Fibroblast of pulmonary artery (primary cell): ENCODE results near the gene BEND7.
"Not testable (repeated sequence)": the region's sequence is repeated elsewhere in the genome, so short reads cannot be mapped to it uniquely, and the experiment has no call there.

Experiments used
- DNase-seq: peaks from one replicate; pipeline ENCODE4 v3.0.0-alpha.2; 2010; ENCODE audit warnings: low read depth
- H3K4me3 ChIP-seq: replicated peaks from 2 replicates; pipeline ENCODE4 v1.5.1; 2011; ENCODE audit warnings: low read depth, mild to moderate bottlenecking, control low read depth, low read length, moderate library complexity
- TF ChIP-seq, protein P1 (sequence below): IDR thresholded peaks from 2 replicates; pipeline ENCODE4 v1.5.1; 2011; ENCODE audit warnings: mild to moderate bottlenecking, control low read depth, low read length, inconsistent platforms; ENCODE audit errors: missing control alignments

BEND7 gene

DNA sequence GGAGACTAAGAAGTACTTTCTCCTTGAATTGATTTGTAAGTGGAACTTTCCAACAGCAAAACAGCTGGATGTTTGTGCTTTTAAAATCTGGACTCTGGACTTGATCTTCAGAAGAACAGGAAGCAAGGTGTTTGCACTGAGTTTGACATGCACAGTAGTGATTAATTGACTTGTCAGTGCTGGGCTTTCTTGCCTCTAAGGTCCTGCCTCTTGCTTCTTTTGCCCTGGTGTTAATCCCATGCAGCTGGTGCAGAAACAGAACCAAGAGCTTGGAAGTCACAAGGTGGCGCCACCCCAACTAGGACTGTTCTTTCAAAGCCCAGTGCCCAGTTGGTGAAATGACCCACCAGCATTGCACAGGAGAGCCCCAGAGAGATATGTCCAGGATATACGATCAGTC lies 114.0 kb downstream of the BEND7 start:
- TF ChIP-seq, protein P1, sequence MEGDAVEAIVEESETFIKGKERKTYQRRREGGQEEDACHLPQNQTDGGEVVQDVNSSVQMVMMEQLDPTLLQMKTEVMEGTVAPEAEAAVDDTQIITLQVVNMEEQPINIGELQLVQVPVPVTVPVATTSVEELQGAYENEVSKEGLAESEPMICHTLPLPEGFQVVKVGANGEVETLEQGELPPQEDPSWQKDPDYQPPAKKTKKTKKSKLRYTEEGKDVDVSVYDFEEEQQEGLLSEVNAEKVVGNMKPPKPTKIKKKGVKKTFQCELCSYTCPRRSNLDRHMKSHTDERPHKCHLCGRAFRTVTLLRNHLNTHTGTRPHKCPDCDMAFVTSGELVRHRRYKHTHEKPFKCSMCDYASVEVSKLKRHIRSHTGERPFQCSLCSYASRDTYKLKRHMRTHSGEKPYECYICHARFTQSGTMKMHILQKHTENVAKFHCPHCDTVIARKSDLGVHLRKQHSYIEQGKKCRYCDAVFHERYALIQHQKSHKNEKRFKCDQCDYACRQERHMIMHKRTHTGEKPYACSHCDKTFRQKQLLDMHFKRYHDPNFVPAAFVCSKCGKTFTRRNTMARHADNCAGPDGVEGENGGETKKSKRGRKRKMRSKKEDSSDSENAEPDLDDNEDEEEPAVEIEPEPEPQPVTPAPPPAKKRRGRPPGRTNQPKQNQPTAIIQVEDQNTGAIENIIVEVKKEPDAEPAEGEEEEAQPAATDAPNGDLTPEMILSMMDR: peak; percentile 37
- peak; percentile 16 for DNase-seq
- no peak overlapping the region for H3K4me3 ChIP-seq

DNA sequence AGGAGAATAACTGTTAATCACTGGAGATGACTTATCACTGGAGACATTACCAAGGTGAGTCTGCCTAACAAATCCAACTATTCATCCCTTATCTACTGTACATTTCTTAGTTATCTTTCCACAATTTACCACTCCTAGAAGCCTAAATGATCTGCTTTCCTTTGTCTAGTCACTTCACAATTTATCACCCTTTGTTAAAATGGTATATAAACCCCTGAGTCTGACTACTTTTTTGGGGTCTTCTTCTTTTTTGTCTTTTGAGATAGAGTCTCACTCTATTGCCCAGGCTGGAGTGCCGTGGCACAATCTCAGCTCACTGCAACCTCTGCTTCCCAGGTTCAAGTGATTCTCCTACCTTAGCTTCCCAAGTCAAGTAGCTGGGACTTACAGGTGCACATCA lies 114.7 kb downstream of the BEND7 start:
- TF ChIP-seq, protein P1: no peak
- H3K4me3 ChIP-seq: no peak overlapping the region
- DNase-seq: no peak

DNA sequence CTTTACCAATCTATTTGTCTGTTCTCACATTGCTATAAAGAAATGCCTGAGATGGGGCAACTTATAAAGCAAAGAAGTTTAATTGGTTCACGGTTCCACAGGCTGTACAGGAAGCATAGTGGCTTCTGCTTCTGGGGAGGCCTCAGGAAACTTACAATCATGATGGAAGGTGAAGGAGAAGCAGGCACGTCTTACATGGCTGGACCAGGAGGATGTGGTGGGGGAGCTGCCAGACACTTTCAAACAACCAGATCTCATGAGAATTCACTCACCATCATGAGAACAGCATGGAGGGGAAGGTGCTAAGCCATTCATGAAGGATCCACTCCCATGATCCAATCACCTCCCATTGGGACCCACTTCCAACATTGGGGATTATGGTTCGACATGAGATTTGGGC lies 115.9 kb downstream of the BEND7 start:
- TF ChIP-seq, protein P1: no peak
- no peak overlapping the region for H3K4me3 ChIP-seq
- DNase-seq: no peak

DNA sequence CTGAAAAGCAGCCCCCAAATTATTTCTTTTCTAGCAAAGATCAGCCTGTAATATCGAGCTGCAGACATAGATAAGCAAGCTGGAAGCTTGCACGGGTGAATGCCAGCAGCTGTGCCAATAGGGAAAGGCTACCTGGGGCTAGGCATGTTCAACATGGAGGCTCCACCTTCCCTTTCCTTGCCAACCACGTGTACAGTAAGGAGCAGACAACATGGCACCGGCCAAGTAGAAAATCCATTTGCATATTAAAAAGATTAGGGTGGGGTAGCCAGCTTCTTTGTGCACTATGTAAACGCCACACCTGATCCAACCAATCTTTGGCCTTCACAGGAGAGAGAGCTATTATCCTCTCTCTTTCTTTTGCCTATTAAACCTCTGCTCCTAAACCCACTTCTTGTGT lies 124.0 kb downstream of the BEND7 start:
- DNase-seq: no peak
- TF ChIP-seq, protein P1: no peak
- H3K4me3 ChIP-seq: no peak overlapping the region

DNA sequence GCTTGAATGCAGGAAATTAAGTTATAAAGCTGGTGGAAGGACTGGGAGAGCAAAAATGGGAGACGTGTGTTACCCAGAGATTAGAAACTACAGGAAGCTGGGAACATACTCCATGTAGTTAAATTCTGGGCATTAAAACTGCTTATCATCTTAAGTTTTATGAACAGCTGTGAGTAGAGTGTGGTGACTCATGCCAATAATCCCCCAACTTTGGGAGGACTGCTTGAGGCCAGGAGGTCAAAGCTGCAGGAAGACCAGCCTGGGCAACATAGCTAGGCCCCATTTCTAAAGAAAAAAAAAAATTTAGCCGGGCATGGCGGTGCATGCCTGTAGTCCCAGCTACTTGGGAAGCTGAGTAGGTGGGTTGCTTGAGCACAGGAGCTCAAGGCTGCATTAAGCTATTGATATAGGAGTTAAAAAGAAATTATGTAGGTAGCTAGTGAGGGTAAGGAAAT lies 124.5 kb downstream of the BEND7 start:
- TF ChIP-seq, protein P1: no peak
- DNase-seq: no peak
- no peak overlapping the region for H3K4me3 ChIP-seq

DNA sequence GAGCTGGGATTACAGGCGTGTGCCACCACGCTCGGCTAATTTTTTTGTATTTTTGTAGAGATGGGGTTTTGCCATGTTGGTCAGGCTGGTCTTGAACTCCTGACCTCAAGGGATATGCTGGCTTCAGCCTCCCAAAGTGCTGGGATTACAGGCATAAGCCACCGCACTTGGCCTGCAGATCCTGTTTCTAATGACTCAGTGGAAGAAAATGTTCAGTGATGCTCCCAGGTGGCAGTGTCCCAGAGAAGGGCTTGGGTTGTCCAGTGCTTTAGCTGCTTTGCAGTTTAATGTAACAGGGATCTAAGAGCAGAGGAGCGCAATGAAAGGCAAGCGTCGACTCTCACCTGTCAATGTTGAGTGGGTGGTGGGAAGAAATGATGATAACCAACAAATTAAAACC lies 125.4 kb downstream of the BEND7 start:
- not testable (repeated sequence) for DNase-seq, H3K4me3 ChIP-seq

DNA sequence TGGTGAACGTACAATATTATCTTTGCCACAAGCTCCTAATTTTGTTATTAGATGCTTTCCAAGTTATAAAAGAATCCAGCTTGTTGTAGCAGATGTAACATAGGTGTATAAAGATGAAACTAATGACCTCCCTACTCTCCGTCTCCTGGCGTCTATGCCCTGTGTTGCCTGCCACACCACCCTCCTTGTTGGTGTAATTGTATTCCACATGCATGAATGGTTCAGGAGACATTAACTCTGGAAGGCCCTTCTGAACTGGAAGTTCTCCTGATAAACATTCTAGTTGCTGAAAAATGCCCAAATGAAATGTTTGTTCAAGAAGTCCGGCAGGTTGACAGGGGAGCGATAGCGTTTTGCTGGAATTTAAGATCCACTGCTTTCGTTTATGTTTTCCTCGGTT lies 126.8 kb downstream of the BEND7 start:
- TF ChIP-seq, protein P1: no peak
- H3K4me3 ChIP-seq: no peak overlapping the region
- no peak for DNase-seq
